ENCODE results near the gene LILRB5.

Gene LILRB5

DNA sequence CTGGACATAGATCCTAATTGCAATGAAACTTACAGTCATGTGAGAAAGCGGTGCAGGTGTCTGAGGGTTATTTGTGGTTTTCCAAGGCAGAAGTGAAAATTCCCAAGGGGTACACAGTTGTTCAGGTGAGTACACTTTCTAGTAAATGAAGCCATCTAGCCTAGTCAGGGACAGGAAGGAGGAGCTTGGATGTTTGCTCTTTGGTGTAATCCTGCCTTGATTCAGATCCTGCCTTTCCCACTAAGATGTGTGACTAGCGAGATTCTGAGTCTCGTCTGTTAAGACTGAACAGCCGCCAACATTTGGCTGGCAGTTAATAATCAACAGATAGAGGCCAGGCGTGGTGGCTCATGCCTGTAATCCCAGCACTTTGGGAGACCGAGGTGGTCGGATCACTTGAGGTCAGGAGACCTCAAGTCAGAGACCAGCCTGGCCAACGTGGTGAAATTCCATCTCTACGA is 53.9 kb downstream of the LILRB5 start:
- no peaks in the 10 kb centered on the region; the same call in 1 of the 2 replicates for H4K20me1 ChIP-seq (ENCODE audit: insufficient read depth, low read length)
- peak overlapping the region; percentile 83; the same call in 1 of the 2 replicates for H3K9ac ChIP-seq (ENCODE audit: low read length)
- H3K9me2 ChIP-seq (ENCODE audit: low read depth, low read length) = no peaks in the 10 kb centered on the region
- no peaks in the 10 kb centered on the region for H3K27me3 ChIP-seq (ENCODE audit: insufficient read depth, low read length)
- no peaks in the 10 kb centered on the region for H3K9me3 ChIP-seq (ENCODE audit: low read length)
- H3F3A ChIP-seq (ENCODE audit: insufficient read depth, low read length) = peaks cover 6% of the 10 kb centered on the region; the same call in 1 of the 2 replicates
- peak overlapping the region; percentile 79 for H3K4me2 ChIP-seq (ENCODE audit: low read length)
- peak overlapping the region; percentile 85 for H3K27ac ChIP-seq (ENCODE audit: low read depth, low read length, poor library complexity, severe bottlenecking)
- H3K4me3 ChIP-seq (ENCODE audit: low read depth, low read length, poor library complexity, severe bottlenecking) = peak overlapping the region; percentile 97
- H3K36me3 ChIP-seq (ENCODE audit: insufficient read depth, low read length) = peaks cover 73% of the 10 kb centered on the region
- peaks cover 43% of the 10 kb centered on the region for H3K79me2 ChIP-seq (ENCODE audit: insufficient read depth, low read length)
- H3K4me1 ChIP-seq (ENCODE audit: insufficient read depth, low read length, severe bottlenecking) = peaks cover 79% of the 10 kb centered on the region
- no peak overlapping the region for H2AFZ ChIP-seq (ENCODE audit: low read length)
- TF ChIP-seq EZH2 (IDR thresholded peaks at IDR 0.05; ENCODE audit: borderline replicate concordance, low read length) = no peak
- TF ChIP-seq CTCF (IDR thresholded peaks at IDR 0.05; ENCODE audit: low read length) = no peak

- peak overlapping the region; percentile 97 for H3K4me3 ChIP-seq (ENCODE audit: low read depth, low read length, poor library complexity, severe bottlenecking)
- H3K36me3 ChIP-seq (ENCODE audit: insufficient read depth, low read length) = peaks cover 61% of the 10 kb centered on the region
- H3K79me2 ChIP-seq (ENCODE audit: insufficient read depth, low read length) = peaks cover 43% of the 10 kb centered on the region
- H3K27ac ChIP-seq (ENCODE audit: low read depth, low read length, poor library complexity, severe bottlenecking) = peak overlapping the region; percentile 85
- peak overlapping the region; percentile 83 for H3K9ac ChIP-seq (ENCODE audit: low read length)
- H3K9me2 ChIP-seq (ENCODE audit: low read depth, low read length) = no peaks in the 10 kb centered on the region
- H3F3A ChIP-seq (ENCODE audit: insufficient read depth, low read length) = peaks cover 6% of the 10 kb centered on the region; the same call in 1 of the 2 replicates
- TF ChIP-seq EZH2 (IDR thresholded peaks at IDR 0.05; ENCODE audit: borderline replicate concordance, low read length) (no peak), CTCF (IDR thresholded peaks at IDR 0.05; ENCODE audit: low read length) (no peak)
- no peaks in the 10 kb centered on the region for H3K9me3 ChIP-seq (ENCODE audit: low read length)
- H3K4me2 ChIP-seq (ENCODE audit: low read length) = peak overlapping the region; percentile 79
- peaks cover 72% of the 10 kb centered on the region for H3K4me1 ChIP-seq (ENCODE audit: insufficient read depth, low read length, severe bottlenecking)
- H2AFZ ChIP-seq (ENCODE audit: low read length) = no peak overlapping the region
- no peaks in the 10 kb centered on the region; the same call in 1 of the 2 replicates for H4K20me1 ChIP-seq (ENCODE audit: insufficient read depth, low read length)
- no peaks in the 10 kb centered on the region for H3K27me3 ChIP-seq (ENCODE audit: insufficient read depth, low read length)
Observed at GRCh38 chr19:54201980-54202379, 55.1 kb downstream of the LILRB5 start.

GRCh38 chr19:54201172-54201701 is 55.8 kb downstream of the LILRB5 start:
- Histone ChIP-seq H3K27me3 (ENCODE audit: insufficient read depth, low read length) (no peaks in the 10 kb centered on the region), H2AFZ (ENCODE audit: low read length) (no peak overlapping the region), H3K4me1 (ENCODE audit: insufficient read depth, low read length, severe bottlenecking) (peaks cover 65% of the 10 kb centered on the region), H4K20me1 (ENCODE audit: insufficient read depth, low read length) (no peaks in the 10 kb centered on the region; the same call in 1 of the 2 replicates), H3K4me2 (ENCODE audit: low read length) (peak overlapping the region; percentile 79), H3K4me3 (ENCODE audit: low read depth, low read length, poor library complexity, severe bottlenecking) (peak overlapping the region; percentile 97), H3K9me2 (ENCODE audit: low read depth, low read length) (no peaks in the 10 kb centered on the region), H3K27ac (ENCODE audit: low read depth, low read length, poor library complexity, severe bottlenecking) (peak overlapping the region; percentile 85), H3K9me3 (ENCODE audit: low read length) (no peaks in the 10 kb centered on the region), H3K36me3 (ENCODE audit: insufficient read depth, low read length) (peaks cover 53% of the 10 kb centered on the region), H3K9ac (ENCODE audit: low read length) (peak overlapping the region; percentile 83), H3F3A (ENCODE audit: insufficient read depth, low read length) (peaks cover 6% of the 10 kb centered on the region; the same call in 1 of the 2 replicates), H3K79me2 (ENCODE audit: insufficient read depth, low read length) (peaks cover 43% of the 10 kb centered on the region)
- TF ChIP-seq CTCF (IDR thresholded peaks at IDR 0.05; ENCODE audit: low read length) (no peak), EZH2 (IDR thresholded peaks at IDR 0.05; ENCODE audit: borderline replicate concordance, low read length) (no peak)
